SIG-M5 (cell line): ENCODE results near the gene COPZ2.
"Not testable (repeated sequence)": the region's sequence is repeated elsewhere in the genome, so short reads cannot be mapped to it uniquely, and the experiment has no call there.

Source experiments
- DNase-seq: peaks from one replicate; lab custom pipeline; 2025; lab: John Stamatoyannopoulos, UW

Gene COPZ2

GRCh38 chr17:48028736-48029135, 8.9 kb downstream of the COPZ2 start:
- no peak for DNase-seq

- DNase-seq, result no peak
Measured at GRCh38 chr17:48027322-48027981, 10.1 kb downstream of the COPZ2 start.

- no peak for DNase-seq
Measured at GRCh38 chr17:48026502-48027321, 10.9 kb downstream of the COPZ2 start.

GRCh38 chr17:48025904-48026501, 11.6 kb downstream of the COPZ2 start:
- no peak for DNase-seq

- DNase-seq, result peak; percentile 90
Measured at GRCh38 chr17:48025040-48025903, 12.3 kb downstream of the COPZ2 start.

- no peak for DNase-seq
Measured at GRCh38 chr17:48024149-48025039, 13.2 kb downstream of the COPZ2 start.

GRCh38 chr17:48023400-48024148, 14.0 kb downstream of the COPZ2 start:
- DNase-seq, result no peak

- no peak for DNase-seq
Measured at GRCh38 chr17:48022901-48023300, 14.7 kb downstream of the COPZ2 start.

- DNase-seq, result no peak
Measured at GRCh38 chr17:48021934-48022333, 15.7 kb downstream of the COPZ2 start.

- not testable (repeated sequence) for DNase-seq
Measured at GRCh38 chr17:48017817-48018158, 19.8 kb downstream of the COPZ2 start.

- no peak for DNase-seq
Measured at GRCh38 chr17:48016112-48016511, 21.5 kb downstream of the COPZ2 start.

GRCh38 chr17:48014595-48015111, 22.9 kb downstream of the COPZ2 start:
- no peak for DNase-seq

GRCh38 chr17:48013876-48014594, 23.6 kb downstream of the COPZ2 start:
- DNase-seq, result no peak

GRCh38 chr17:48012654-48013053, 24.9 kb downstream of the COPZ2 start:
- DNase-seq, result no peak

- no peak for DNase-seq
Measured at GRCh38 chr17:48012151-48012520, 25.5 kb downstream of the COPZ2 start.

GRCh38 chr17:48011405-48012150, 26.0 kb downstream of the COPZ2 start:
- DNase-seq, result peak; percentile 38

- DNase-seq, result no peak
Measured at GRCh38 chr17:48010193-48010592, 27.4 kb downstream of the COPZ2 start.

GRCh38 chr17:48006936-48007709, 30.5 kb downstream of the COPZ2 start:
- DNase-seq, result no peak
